Measurements from ENCODE around the gene CWF19L1.
"Not testable (repeated sequence)": the region's sequence is repeated elsewhere in the genome, so short reads cannot be mapped to it uniquely, and the experiment has no call there.

CWF19L1 gene

DNA sequence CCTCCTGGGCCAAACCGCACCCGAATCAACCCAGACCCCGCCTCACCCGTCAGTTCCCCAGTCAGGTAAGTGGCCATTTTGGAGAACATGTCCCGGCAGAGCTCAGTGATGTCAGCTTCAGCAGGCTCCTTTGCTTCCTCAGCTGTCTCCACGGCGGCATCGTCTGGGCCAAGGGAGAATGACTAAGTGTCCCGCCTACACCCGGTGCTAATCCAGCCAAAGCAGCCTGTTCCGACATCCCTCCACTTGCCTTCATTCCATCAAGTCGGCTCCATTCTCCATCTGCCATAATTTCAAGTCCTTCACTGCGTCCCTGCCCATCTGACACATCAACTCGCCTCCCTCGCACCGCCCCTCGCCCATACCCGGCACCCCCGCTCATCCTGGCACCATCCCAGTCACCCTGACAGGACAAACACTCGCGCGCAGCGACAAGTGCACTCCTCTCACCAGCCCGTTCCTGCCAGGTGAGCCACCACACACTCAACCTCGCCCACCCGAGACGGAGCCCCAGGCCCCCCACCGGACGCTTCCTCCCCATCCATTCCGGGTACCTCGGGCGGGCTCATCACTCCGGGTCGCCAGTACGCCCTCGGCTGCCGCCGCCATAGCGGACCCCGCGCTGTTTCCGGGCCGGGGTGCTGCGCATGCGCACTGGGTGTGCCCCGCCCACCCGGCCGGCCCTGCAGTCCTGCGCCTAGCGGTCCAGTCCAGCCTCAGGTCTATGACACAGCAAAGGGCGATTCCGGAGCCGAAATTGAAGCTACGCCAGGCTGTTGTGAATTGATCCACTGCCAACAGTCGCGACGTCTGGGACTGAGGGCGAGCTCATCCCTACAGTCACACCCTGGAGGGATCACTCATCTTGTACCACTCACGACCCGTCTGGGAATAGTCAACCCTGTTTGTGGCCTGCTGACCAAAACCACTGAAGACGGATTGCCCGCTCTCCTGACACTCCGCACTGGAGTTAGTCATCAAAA, 18.9 kb upstream of the CWF19L1 start, which contains the start of gene BLOC1S2:
BLOC1S2 (minus strand) TSS at position 630 of the 983 bp plus-strand sequence; CDS start at position 609, 21 bp downstream.
- Mint-ChIP-seq H3K27me3 (no peaks in the 10 kb centered on the region), H3K27ac (peak within 1 kb of the TSS; percentile 99), H3K4me3 (peak within 1 kb of the TSS; percentile 96), H3K4me1 (ENCODE audit: low read depth) (peaks cover 28% of the 10 kb centered on the region), H3K36me3 (ENCODE audit: low read depth) (peaks cover 19% of the 10 kb centered on the region), H3K9me3 (no peaks in the 10 kb centered on the region)
- DNase-seq, result peak; percentile 96

GRCh38 chr10:100285326-100285725, 17.9 kb upstream of the CWF19L1 start:
- H3K36me3 Mint-ChIP-seq (ENCODE audit: low read depth), result peaks cover 27% of the 10 kb centered on the region
- H3K4me3 Mint-ChIP-seq, result peak overlapping the region; percentile 96
- peak overlapping the region; percentile 99 for H3K27ac Mint-ChIP-seq
- H3K9me3 Mint-ChIP-seq, H3K27me3 Mint-ChIP-seq, DNase-seq: not testable (repeated sequence)
- H3K4me1 Mint-ChIP-seq (ENCODE audit: low read depth), result peaks cover 34% of the 10 kb centered on the region

- H3K27me3 Mint-ChIP-seq, result no peaks in the 10 kb centered on the region
- no peak overlapping the region for H3K4me3 Mint-ChIP-seq
- no peak overlapping the region for H3K27ac Mint-ChIP-seq
- H3K9me3 Mint-ChIP-seq, result no peaks in the 10 kb centered on the region
- peaks cover 34% of the 10 kb centered on the region for H3K4me1 Mint-ChIP-seq (ENCODE audit: low read depth)
- no peak for DNase-seq
- peaks cover 44% of the 10 kb centered on the region for H3K36me3 Mint-ChIP-seq (ENCODE audit: low read depth)
Measured at GRCh38 chr10:100282907-100283306, 15.5 kb upstream of the CWF19L1 start.

DNA sequence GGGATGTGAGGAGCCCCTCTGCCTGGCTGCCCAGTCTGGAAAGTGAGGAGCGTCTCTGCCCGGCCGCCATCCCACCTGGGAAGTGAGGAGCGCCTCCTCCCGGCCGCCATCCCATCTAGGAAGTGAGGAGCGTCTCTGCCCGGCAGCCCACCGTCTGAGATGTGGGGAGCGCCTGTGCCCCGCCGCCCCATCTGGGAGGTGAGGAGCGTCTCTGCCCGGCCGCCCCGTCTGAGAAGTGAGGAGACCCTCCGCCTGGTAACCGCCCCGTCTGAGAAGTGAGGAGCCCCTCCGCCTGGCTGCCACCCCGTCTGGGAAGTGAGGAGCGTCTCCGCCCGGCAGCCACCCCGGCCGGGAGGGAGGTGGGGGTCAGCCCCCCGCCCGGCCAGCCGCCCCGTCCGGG, 9.5 kb upstream of the CWF19L1 start:
- H3K4me3 Mint-ChIP-seq; H3K4me1 Mint-ChIP-seq (ENCODE audit: low read depth); DNase-seq; H3K27ac Mint-ChIP-seq; H3K27me3 Mint-ChIP-seq; H3K9me3 Mint-ChIP-seq: not testable (repeated sequence)
- H3K36me3 Mint-ChIP-seq (ENCODE audit: low read depth), result peaks cover 61% of the 10 kb centered on the region

- peaks cover 39% of the 10 kb centered on the region for H3K36me3 Mint-ChIP-seq (ENCODE audit: low read depth)
- H3K9me3 Mint-ChIP-seq, result no peaks in the 10 kb centered on the region
- no peak for DNase-seq
- H3K4me3 Mint-ChIP-seq, result peak overlapping the region; percentile 99
- peaks cover 40% of the 10 kb centered on the region for H3K4me1 Mint-ChIP-seq (ENCODE audit: low read depth)
- H3K27me3 Mint-ChIP-seq, result no peaks in the 10 kb centered on the region
- H3K27ac Mint-ChIP-seq, result peak overlapping the region; percentile 82
Measured at GRCh38 chr10:100265821-100266485, 1.5 kb downstream of the CWF19L1 start.

GRCh38 chr10:100254191-100254590, 13.2 kb downstream of the CWF19L1 start:
- Mint-ChIP-seq H3K27ac (no peak overlapping the region), H3K4me3 (no peak overlapping the region), H3K36me3 (ENCODE audit: low read depth) (peaks cover 93% of the 10 kb centered on the region)

DNA sequence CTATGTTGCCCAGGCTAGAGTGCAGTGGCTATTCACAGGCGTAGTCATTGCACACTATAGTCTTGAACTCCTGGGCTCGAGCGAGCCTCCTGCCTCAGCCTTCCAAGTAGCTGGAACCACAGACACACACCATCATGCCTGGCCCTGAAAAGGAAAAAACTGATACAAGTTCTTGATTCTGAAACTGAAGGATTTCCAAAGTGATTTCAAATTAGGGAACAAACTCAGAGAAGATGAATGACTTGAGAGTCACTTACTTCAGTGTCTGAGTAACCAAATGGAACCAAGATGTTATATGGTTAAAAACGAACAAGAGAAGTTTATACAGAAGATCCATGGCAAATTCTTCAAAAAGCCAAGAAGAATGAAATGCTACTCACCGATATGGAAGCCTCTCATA, 14.4 kb downstream of the CWF19L1 start:
- H3K36me3 Mint-ChIP-seq (ENCODE audit: low read depth), result peaks cover 95% of the 10 kb centered on the region
- H3K4me1 Mint-ChIP-seq (ENCODE audit: low read depth), result no peaks in the 10 kb centered on the region
- no peak overlapping the region for H3K4me3 Mint-ChIP-seq
- no peak for DNase-seq
- no peaks in the 10 kb centered on the region for H3K27me3 Mint-ChIP-seq
- no peak overlapping the region for H3K27ac Mint-ChIP-seq
- no peaks in the 10 kb centered on the region for H3K9me3 Mint-ChIP-seq

More at GRCh38 chr10:100254191-100254590, 13.2 kb downstream of the CWF19L1 start:
- Mint-ChIP-seq H3K9me3 (no peaks in the 10 kb centered on the region), H3K4me1 (ENCODE audit: low read depth) (no peaks in the 10 kb centered on the region), H3K27me3 (no peaks in the 10 kb centered on the region)
- no peak for DNase-seq

DNA sequence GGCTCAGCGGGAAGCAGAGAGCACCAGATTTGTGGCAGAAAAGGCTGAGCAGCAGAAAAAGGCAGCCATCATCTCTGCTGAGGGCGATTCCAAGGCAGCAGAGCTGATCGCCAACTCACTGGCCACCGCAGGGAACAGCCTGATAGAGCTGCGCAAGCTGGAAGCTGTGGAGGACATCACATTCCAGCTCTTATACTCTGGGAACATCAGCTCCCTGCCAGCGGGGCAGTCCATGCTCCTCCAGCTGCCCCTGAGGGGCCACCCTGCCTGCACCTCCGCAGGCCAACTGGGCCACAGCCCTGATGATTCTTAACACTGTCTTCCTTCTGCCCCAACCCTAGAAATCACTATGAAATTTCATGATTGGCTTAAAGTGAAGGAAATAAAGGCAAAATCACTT, 18.6 kb downstream of the CWF19L1 start:
- H3K27ac Mint-ChIP-seq, result no peak overlapping the region
- no peak overlapping the region for H3K4me3 Mint-ChIP-seq
- no peaks in the 10 kb centered on the region for H3K4me1 Mint-ChIP-seq (ENCODE audit: low read depth)
- DNase-seq, result no peak
- no peaks in the 10 kb centered on the region for H3K27me3 Mint-ChIP-seq
- no peaks in the 10 kb centered on the region for H3K9me3 Mint-ChIP-seq
- H3K36me3 Mint-ChIP-seq (ENCODE audit: low read depth), result peaks cover 94% of the 10 kb centered on the region

GRCh38 chr10:100245484-100246220, 21.8 kb downstream of the CWF19L1 start:
- no peak overlapping the region for H3K4me3 Mint-ChIP-seq
- DNase-seq, result no peak
- no peak overlapping the region for H3K27ac Mint-ChIP-seq
- peaks cover 6% of the 10 kb centered on the region for H3K4me1 Mint-ChIP-seq (ENCODE audit: low read depth)
- H3K27me3 Mint-ChIP-seq, result no peaks in the 10 kb centered on the region
- peaks cover 93% of the 10 kb centered on the region for H3K36me3 Mint-ChIP-seq (ENCODE audit: low read depth)
- no peaks in the 10 kb centered on the region for H3K9me3 Mint-ChIP-seq

DNA sequence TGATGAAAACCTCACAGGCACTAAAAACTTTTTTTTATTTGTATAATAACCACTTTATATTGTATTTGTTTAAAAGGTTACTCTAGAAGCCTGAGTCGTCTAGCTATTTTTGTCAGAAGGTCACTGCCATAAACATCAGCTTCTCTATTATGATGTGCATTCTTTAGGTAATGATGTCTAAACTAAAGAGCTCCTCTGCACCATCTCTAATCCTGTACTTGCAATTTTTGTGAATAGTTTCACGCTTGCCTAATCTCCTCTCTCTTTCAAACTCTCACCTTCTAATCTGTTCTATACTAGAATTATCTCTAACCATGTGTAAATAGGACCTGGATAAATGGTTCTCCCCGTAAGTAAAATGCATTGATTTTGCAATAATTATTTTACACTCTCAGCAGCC, 27.6 kb downstream of the CWF19L1 start:
- Mint-ChIP-seq H3K9me3 (no peaks in the 10 kb centered on the region), H3K36me3 (ENCODE audit: low read depth) (peaks cover 89% of the 10 kb centered on the region), H3K4me1 (ENCODE audit: low read depth) (peaks cover 16% of the 10 kb centered on the region), H3K27ac (no peak overlapping the region), H3K27me3 (no peaks in the 10 kb centered on the region), H3K4me3 (no peak overlapping the region)
- no peak for DNase-seq

DNA sequence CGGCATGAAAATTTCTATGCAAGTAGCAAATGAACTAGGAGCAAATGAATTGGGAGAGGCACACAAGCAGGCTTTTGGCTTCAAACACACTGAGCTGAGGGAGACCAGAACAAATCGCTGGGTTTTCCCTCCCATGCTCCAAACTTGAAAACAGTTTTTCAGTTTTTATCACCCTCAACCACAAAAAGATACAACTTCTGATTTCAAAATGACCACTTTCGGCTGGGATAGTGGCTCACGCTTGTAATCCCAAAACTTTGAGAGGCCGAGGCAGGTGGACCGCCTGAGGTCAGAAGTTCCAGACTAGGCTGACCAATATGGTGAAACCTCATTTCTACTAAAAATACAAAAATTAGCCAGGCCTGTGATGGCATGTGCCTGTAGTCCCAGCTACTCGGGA, 29.0 kb downstream of the CWF19L1 start:
- DNase-seq, result no peak
- no peak overlapping the region for H3K4me3 Mint-ChIP-seq
- no peak overlapping the region for H3K27ac Mint-ChIP-seq
- H3K4me1 Mint-ChIP-seq (ENCODE audit: low read depth), result peaks cover 16% of the 10 kb centered on the region
- no peaks in the 10 kb centered on the region for H3K27me3 Mint-ChIP-seq
- peaks cover 87% of the 10 kb centered on the region for H3K36me3 Mint-ChIP-seq (ENCODE audit: low read depth)
- H3K9me3 Mint-ChIP-seq, result no peaks in the 10 kb centered on the region

GRCh38 chr10:100232101-100232500, 35.3 kb downstream of the CWF19L1 start:
- H3K4me3 Mint-ChIP-seq, result no peak overlapping the region
- peaks cover 83% of the 10 kb centered on the region for H3K36me3 Mint-ChIP-seq (ENCODE audit: low read depth)
- H3K9me3 Mint-ChIP-seq, result no peaks in the 10 kb centered on the region
- no peaks in the 10 kb centered on the region for H3K27me3 Mint-ChIP-seq
- H3K4me1 Mint-ChIP-seq (ENCODE audit: low read depth), result peaks cover 28% of the 10 kb centered on the region
- no peak overlapping the region for H3K27ac Mint-ChIP-seq
- no peak for DNase-seq

DNA sequence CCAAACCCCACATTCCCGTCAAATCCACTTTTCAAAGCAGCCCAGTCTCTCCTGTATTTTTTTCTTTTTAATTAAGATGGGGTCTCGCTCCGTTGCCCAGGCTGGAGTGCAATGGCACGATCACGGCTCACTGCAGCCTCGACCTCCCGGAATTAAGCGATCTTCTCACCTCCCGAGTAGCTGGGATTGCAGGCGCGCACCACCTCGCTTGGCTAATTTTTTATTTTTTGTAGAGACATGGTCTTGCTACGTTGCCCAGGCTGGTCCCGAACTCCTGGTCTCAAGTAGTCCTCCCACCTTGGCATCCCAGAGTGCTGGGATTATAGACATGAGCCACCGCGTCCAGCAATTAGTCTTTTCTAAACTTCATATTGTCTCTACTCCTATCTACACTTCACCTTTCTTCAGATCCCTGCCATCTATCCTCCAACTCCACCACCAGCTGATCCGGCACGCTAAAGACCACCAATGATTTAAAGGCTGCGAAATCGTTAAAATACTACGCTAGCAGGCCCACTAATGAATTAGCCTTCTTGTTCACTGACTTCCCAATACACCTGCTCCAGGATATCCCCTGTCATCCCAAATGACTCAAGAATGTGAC, 37.5 kb downstream of the CWF19L1 start:
- Mint-ChIP-seq H3K27me3 (no peaks in the 10 kb centered on the region), H3K4me3 (peak overlapping the region; percentile 91), H3K4me1 (ENCODE audit: low read depth) (peaks cover 40% of the 10 kb centered on the region), H3K27ac (peak overlapping the region; percentile 94), H3K9me3 (no peaks in the 10 kb centered on the region), H3K36me3 (ENCODE audit: low read depth) (peaks cover 83% of the 10 kb centered on the region)
- no peak for DNase-seq

DNA sequence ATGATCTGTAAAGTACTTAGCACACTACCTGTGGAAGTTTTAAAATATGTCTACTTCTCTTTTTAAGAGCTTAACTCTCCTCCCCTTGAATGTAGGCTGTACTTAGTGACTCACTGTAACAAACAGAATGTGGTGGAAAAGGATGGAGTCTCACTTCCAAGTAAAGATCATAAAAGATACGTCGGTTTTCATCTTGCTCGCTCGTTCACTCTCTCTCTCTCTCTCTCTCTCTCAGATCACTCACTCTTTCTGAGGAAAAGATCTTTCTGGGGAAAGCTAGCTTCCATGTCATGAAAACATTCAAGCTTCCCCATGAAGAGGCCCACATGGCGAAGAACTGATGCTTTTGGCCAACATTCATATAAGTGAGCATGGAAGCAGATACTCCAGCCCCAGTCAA, 43.6 kb downstream of the CWF19L1 start:
- no peaks in the 10 kb centered on the region for H3K27me3 Mint-ChIP-seq
- peak overlapping the region; percentile 1 for H3K27ac Mint-ChIP-seq
- H3K9me3 Mint-ChIP-seq, result no peaks in the 10 kb centered on the region
- peaks cover 86% of the 10 kb centered on the region for H3K36me3 Mint-ChIP-seq (ENCODE audit: low read depth)
- H3K4me3 Mint-ChIP-seq, result no peak overlapping the region
- peaks cover 27% of the 10 kb centered on the region for H3K4me1 Mint-ChIP-seq (ENCODE audit: low read depth)
- DNase-seq, result no peak
